Fibroblast of gingiva (primary cell): ENCODE results near the gene NPPB.

ENCODE experiments used
- DNase-seq: peaks from one replicate; pipeline ENCODE4 v3.0.0-alpha.2; 2011; ENCODE audit warnings: low read depth

The NPPB gene

GRCh38 chr1:11880911-11881748, 22.4 kb upstream of the NPPB start:
- no peak for DNase-seq

- no peak for DNase-seq
These were observed 21.4 kb upstream of the NPPB start for GRCh38 chr1:11880181-11880575.

- DNase-seq: no peak
These were observed 20.8 kb upstream of the NPPB start for GRCh38 chr1:11879311-11880180.

GRCh38 chr1:11878891-11879190, 20.1 kb upstream of the NPPB start:
- no peak for DNase-seq

GRCh38 chr1:11878081-11878890, 19.5 kb upstream of the NPPB start:
- DNase-seq: no peak

- DNase-seq: no peak
These were observed 18.3 kb upstream of the NPPB start for GRCh38 chr1:11877074-11877473.

GRCh38 chr1:11875094-11875493, 16.3 kb upstream of the NPPB start:
- no peak for DNase-seq

- no peak for DNase-seq
These were observed 15.9 kb upstream of the NPPB start for GRCh38 chr1:11874624-11875023.

GRCh38 chr1:11874258-11874562, 15.5 kb upstream of the NPPB start:
- no peak for DNase-seq

GRCh38 chr1:11873395-11874257, 14.9 kb upstream of the NPPB start:
- no peak for DNase-seq

- no peak for DNase-seq
These were observed 13.8 kb upstream of the NPPB start for GRCh38 chr1:11872545-11872944.

- DNase-seq: no peak
These were observed 11.0 kb upstream of the NPPB start for GRCh38 chr1:11869650-11870207.

- no peak for DNase-seq
These were observed 10.4 kb upstream of the NPPB start for GRCh38 chr1:11869104-11869503.

GRCh38 chr1:11868331-11868980, 9.7 kb upstream of the NPPB start:
- no peak for DNase-seq

GRCh38 chr1:11862890-11863289, 4.1 kb upstream of the NPPB start:
- DNase-seq: no peak

- DNase-seq: no peak
These were observed 1.8 kb upstream of the NPPB start for GRCh38 chr1:11860587-11860986.

GRCh38 chr1:11860083-11860482, 1.3 kb upstream of the NPPB start:
- no peak for DNase-seq

GRCh38 chr1:11858968-11859871, 475 bp upstream of the NPPB start:
- DNase-seq: peak; percentile 22

GRCh38 chr1:11858158-11858557, 587 bp downstream of the NPPB start:
- DNase-seq: no peak
